ENCODE data around the gene FGR. TPM values are rescaled to one million over a fixed set of nuclear protein-coding genes. Genes with fewer than 3 reads are reported as not detected.

Gene FGR
- total and polyA plus RNA-seq, 2 of the 13 experiments (the other 11 are each of a cell fraction or from before 2014, with no cell fraction given), result not detected

DNA sequence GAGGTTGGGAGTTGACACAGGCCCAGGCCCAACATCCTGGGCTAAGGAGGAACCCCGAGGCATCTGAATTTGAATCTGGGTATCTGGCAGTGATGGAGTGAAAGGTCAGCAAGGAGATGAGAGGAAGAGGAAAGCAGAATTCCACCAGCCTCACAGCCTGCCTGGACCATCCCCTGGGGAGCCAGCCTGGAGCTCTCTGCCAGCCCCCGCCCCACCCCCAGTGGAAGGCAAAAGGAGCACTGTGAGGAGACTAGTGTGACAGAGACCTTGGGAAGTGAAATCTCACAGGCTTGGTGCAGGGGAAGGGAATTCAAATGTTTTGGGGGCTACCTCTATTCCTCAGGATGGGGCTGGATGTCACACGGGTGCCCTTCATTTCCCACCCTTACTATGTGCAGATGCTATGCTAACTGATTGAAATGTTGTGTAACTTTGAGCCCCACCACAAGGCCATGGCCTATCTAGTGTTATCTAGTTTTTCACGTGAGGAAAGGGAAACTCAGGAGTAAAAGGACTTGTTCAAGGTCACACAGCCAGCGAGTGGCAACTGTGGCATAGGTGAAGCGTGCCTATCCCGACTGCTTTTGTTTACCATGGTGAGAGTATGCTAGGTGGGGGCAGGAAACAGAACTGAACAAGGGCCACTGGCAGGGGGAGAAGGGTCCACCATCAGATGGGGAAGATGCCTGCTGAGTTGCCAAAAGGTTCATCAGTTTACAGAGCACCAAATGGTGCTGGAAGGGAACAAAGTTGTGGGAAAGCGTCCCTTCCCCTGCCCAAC is 60.8 kb downstream of the FGR start (continued):
- TF ChIP-seq ZNF646 (CRISPR knock-in tag; IDR thresholded peaks at IDR 0.05) (no peak), RNF2 (conservative IDR thresholded peaks at IDR 0.05; ENCODE audit: low read depth) (0 out of 2 replicates have a peak, but pooled peaks have one; percentile 27), ELF1 (CRISPR knock-in tag; IDR thresholded peaks at IDR 0.05) (no peak), GMEB1 (CRISPR knock-in tag; IDR thresholded peaks at IDR 0.05; ENCODE audit: borderline replicate concordance) (peak; percentile 39; the same call in 1 of the 2 replicates), SPEN (CRISPR knock-in tag; IDR thresholded peaks at IDR 0.05; ENCODE audit: low read depth) (peak; percentile 38; the same call in 1 of the 2 replicates), NR2F2 (IDR thresholded peaks at IDR 0.05; ENCODE audit: borderline replicate concordance, low read depth) (peak; percentile 47; the same call in 1 of the 2 replicates), EP300 (IDR thresholded peaks at IDR 0.05; ENCODE audit: low read depth in 2 of 2, low read length in 2 of 2) (peak in 1 of 2 experiments; percentile 73; a peak in 2 of 4 replicates), EP300 (CRISPR knock-in tag; IDR thresholded peaks at IDR 0.05; ENCODE audit: borderline replicate concordance) (peak; percentile 42; the same call in 1 of the 2 replicates), IRF2 (CRISPR knock-in tag; IDR thresholded peaks at IDR 0.05) (peak; percentile 68), CEBPG (CRISPR knock-in tag; IDR thresholded peaks at IDR 0.05) (peak; percentile 85), RELA (CRISPR knock-in tag; IDR thresholded peaks at IDR 0.05) (no peak), HIC2 (CRISPR knock-in tag; IDR thresholded peaks at IDR 0.05; ENCODE audit: low read depth) (peak; percentile 86), FOXA1 (IDR thresholded peaks at IDR 0.05) (no peak), FOXA1 (CRISPR knock-in tag; IDR thresholded peaks at IDR 0.05) (peak; percentile 59), FOSL2 (CRISPR knock-in tag; IDR thresholded peaks at IDR 0.05) (peak; percentile 57; the same call in 1 of the 2 replicates), MEIS2 (CRISPR knock-in tag; IDR thresholded peaks at IDR 0.05) (no peak)
- TF ChIP-seq, protein P1, sequence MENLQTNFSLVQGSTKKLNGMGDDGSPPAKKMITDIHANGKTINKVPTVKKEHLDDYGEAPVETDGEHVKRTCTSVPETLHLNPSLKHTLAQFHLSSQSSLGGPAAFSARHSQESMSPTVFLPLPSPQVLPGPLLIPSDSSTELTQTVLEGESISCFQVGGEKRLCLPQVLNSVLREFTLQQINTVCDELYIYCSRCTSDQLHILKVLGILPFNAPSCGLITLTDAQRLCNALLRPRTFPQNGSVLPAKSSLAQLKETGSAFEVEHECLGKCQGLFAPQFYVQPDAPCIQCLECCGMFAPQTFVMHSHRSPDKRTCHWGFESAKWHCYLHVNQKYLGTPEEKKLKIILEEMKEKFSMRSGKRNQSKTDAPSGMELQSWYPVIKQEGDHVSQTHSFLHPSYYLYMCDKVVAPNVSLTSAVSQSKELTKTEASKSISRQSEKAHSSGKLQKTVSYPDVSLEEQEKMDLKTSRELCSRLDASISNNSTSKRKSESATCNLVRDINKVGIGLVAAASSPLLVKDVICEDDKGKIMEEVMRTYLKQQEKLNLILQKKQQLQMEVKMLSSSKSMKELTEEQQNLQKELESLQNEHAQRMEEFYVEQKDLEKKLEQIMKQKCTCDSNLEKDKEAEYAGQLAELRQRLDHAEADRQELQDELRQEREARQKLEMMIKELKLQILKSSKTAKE (CRISPR knock-in tag; IDR thresholded peaks at IDR 0.05; ENCODE audit: borderline replicate concordance), result peak; percentile 82
